Measurements from ENCODE around the gene EDEM3.
"Not testable (repeated sequence)": the region's sequence is repeated elsewhere in the genome, so short reads cannot be mapped to it uniquely, and the experiment has no call there.

Gene EDEM3

DNA sequence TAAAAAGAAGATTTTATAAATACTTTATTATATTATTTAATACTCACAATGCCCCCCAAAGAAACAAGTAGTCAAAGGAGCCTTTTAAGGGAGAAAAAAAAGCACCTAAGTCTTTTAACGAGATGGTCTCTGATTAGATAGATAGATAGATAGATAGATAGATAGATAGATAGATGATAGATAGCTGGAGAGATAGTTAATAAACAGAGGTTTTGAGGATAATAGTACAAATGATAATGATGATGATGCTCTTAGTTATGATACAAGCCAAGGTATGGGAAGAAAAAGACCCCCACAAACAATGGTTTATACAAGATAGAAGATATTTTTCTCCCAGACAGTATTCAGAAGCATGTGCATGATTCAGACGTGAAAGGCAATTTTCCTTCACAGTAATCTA is 14.6 kb upstream of the EDEM3 start:
- DNase-seq: no peak

- DNase-seq: no peak
Measured at GRCh38 chr1:184768467-184768866, 13.8 kb upstream of the EDEM3 start.

GRCh38 chr1:184767591-184767990 is 12.9 kb upstream of the EDEM3 start:
- DNase-seq: no peak

DNA sequence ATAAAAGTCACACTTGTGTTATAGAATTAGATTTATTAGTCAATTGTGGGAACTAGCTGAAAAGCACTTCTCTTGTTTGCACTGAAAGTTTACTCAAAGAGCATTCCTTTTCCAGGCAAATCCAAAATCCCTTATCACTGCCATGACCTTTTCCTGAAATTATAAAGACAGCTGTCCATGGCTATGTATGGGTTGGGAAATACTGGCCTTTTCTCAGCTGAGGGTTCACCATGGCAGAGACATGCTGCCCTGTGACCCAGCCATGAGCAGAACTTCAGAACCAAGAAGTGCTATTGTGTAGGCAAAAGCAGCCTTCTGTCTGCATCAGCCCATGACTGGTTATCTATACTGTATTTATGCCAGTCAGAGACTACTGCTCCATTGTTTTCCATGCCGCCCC is 9.8 kb upstream of the EDEM3 start:
- no peak for DNase-seq

DNA sequence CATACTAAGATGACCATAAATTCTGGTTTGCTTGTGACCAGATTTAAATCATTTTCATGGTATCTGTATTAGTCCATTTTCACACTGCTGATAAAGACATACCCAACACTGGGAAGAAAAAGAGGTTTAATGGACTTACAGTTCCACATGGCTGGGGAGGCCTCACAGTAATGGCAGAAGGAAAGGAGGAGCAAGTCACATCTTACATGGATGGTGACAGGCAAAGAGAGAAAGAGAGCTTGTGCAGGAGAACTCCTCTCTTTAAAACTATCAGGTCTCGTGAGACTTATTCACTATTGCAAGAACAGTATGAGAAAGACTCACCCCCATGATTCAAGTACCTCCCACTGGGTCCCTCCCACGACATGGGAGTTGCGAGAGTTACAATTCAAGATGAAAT is 8.9 kb upstream of the EDEM3 start:
- not testable (repeated sequence) for DNase-seq

DNA sequence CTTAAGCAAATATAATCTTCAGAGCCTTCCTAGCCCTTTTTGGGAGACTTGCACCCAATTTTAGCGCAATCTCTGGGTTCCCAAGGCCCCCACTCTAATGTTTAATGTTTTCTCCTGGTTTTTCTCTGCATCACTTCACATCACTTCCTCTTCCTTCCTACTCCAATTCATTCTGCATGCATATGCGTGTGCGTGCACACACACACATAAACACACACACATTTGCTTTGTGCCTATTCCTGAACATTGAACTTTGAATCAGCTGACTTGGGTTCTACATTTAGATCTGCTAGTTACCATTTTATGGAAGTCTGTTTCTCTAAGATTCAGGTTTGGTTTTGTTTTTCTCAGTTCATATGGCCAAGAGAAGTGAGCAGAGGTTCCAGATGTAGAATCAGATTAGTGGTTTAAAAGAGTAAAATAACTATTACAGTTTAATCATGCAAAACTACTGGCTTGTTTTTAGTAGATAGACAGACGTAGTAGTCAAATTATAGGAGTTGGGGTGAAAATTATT is 7.4 kb upstream of the EDEM3 start:
- no peak for DNase-seq

DNA sequence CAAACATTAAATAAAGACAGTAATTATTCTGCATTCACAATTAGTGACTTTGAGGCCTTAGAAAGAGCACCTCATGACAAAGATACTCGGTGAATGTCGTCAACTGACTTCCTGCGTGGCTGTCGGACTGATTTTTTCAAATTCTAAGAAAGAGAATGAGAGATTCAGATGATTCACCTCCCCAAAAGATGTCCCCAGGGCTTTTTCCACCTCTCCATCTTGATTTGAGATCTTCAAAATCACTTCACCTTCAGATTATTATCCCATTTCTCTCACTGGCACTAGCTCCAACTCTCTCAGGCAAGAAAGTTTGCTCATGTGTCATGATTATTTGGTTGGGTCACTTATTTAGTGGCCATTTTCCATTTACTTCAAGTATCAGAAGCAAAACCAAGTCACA is 5.0 kb upstream of the EDEM3 start:
- no peak for DNase-seq

GRCh38 chr1:184759112-184759511 is 4.5 kb upstream of the EDEM3 start:
- no peak for DNase-seq

DNA sequence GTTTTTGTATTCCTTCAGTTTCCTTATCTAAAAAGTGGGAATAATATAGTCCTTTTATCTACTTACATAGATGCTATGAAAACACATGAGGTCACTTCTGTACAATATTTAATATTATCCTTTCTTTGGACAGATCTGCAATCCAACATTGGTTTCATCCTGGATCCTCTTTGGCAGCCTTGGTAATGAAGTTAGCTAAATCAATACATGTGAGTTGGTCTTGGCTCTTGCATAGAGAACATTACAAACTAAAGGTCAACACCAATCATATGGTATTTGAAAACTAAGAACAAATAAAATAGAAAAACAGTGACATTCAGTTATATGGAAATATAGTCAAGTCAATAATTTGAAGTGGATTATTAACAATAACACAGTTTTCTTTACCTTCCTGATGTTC is 3.2 kb upstream of the EDEM3 start:
- no peak for DNase-seq

- no peak for DNase-seq
Measured at GRCh38 chr1:184757406-184757805, 2.7 kb upstream of the EDEM3 start.

- peak in 1 of 2 donors; percentile 5 for DNase-seq
Measured at GRCh38 chr1:184755226-184756065, 788 bp upstream of the EDEM3 start.

- DNase-seq: peak; percentile 24 to 27
Measured at GRCh38 chr1:184753608-184754475, 816 bp downstream of the EDEM3 start.

DNA sequence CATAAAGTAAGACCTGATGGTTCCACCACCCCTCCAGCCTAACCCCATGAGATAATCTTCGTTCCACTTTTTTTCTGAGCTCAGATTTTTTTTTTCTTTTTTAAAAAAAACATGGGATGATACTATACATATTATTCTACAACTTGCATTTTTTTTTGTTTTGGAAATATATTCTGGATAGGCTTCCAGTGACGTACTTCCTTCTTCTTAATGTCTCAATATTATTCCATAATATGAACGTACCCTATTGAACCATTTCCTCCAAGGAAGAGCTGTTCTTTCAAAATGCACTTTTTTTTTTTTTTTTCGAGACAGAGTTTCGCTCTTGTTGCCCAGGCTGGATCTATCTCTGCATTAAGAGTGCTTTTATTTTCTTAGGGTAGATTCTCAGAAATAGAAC is 1.5 kb downstream of the EDEM3 start:
- DNase-seq: no peak

DNA sequence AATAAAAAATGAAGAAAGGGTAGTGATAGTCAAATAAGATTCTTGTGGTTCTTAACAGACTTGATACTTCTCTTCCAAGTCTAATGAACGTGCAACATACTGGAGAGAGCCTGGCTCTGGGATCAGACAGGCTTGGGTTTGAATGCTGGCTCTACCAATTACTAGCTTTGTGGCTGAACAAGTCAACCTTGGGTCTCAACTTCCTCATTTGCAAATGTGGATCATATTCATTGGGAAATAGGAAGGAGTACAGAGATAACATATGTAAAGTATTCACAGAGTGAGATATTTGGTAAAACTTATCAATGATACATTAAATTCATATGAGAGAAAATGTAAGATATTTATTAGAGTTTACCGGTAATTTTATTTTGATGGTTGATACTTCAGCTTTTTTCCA is 2.0 kb downstream of the EDEM3 start:
- DNase-seq: no peak

DNA sequence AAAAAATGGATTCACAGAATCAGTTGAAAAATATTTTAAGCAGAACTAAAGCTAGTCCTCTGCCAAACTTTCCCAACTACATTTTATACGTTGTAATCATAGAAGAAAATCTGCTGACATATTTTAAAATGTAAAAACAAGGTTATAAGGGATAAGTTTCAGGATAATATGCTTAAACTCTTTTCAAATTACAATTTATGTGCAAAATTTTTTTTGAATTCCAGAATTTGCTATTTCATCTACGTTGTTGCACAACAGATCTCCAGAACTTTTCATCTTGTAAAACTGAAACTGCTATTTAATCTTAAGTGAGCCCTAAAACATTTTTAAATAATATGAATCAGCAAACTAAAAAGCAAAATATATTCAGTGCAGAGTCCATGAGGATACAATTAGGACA is 5.9 kb downstream of the EDEM3 start:
- DNase-seq: no peak

- no peak for DNase-seq
Measured at GRCh38 chr1:184747089-184747955, 7.3 kb downstream of the EDEM3 start.

GRCh38 chr1:184745929-184746638 is 8.6 kb downstream of the EDEM3 start:
- DNase-seq: no peak

GRCh38 chr1:184745110-184745509 is 9.5 kb downstream of the EDEM3 start:
- no peak for DNase-seq

- DNase-seq: no peak
Measured at GRCh38 chr1:184743062-184743756, 11.4 kb downstream of the EDEM3 start.

- DNase-seq: no peak
Measured at GRCh38 chr1:184740344-184740743, 14.3 kb downstream of the EDEM3 start.

GRCh38 chr1:184739796-184740195 is 14.9 kb downstream of the EDEM3 start:
- DNase-seq: no peak

GRCh38 chr1:184739070-184739469 is 15.6 kb downstream of the EDEM3 start:
- DNase-seq: no peak

Data from stimulated activated CD4-positive, alpha-beta T cell treated with anti-CD3 and anti-CD28 coated beads, Interleukin-2, amount 100 ng/mL, for 48 hours (primary cell).